Stimulated activated CD8-positive, alpha-beta memory T cell treated with anti-CD3 and anti-CD28 coated beads, Interleukin-12 subunit alpha, Interleukin-12 subunit beta, amount 100 ng/mL, for 24 hours (primary cell): ENCODE results near the gene MEI1.
"Not testable (repeated sequence)": the region's sequence is repeated elsewhere in the genome, so short reads cannot be mapped to it uniquely, and the experiment has no call there.

ENCODE experiments used
- DNase-seq: peaks from one replicate; pipeline ENCODE4 v3.0.0-alpha.2; 2020; ENCODE audit errors: extremely low read depth

Gene MEI1

GRCh38 chr22:41699264-41700107 lies at the start of gene MEI1:
Gene MEI1, plus strand, starts transcription at chr22:41699503. Its CDS starts 36 bp downstream, at chr22:41699539.
- peak; percentile 75 for DNase-seq

GRCh38 chr22:41650229-41650628 lies 49.1 kb upstream of the MEI1 start:
- no peak for DNase-seq

- DNase-seq = no peak
Measured at GRCh38 chr22:41650821-41651220, 48.5 kb upstream of the MEI1 start.

- no peak for DNase-seq
Measured at GRCh38 chr22:41654322-41654721, 45.0 kb upstream of the MEI1 start.

GRCh38 chr22:41656556-41656955 lies 42.7 kb upstream of the MEI1 start:
- no peak for DNase-seq

GRCh38 chr22:41657709-41658108 lies 41.6 kb upstream of the MEI1 start:
- DNase-seq = no peak

GRCh38 chr22:41658869-41659268 lies 40.4 kb upstream of the MEI1 start:
- DNase-seq = no peak

GRCh38 chr22:41659941-41660340 lies 39.4 kb upstream of the MEI1 start:
- DNase-seq = no peak

GRCh38 chr22:41660416-41660815 lies 38.9 kb upstream of the MEI1 start:
- no peak for DNase-seq

GRCh38 chr22:41661088-41661487 lies 38.2 kb upstream of the MEI1 start:
- no peak for DNase-seq

GRCh38 chr22:41661713-41662112 lies 37.6 kb upstream of the MEI1 start:
- no peak for DNase-seq

GRCh38 chr22:41663594-41663993 lies 35.7 kb upstream of the MEI1 start:
- DNase-seq = not testable (repeated sequence)

GRCh38 chr22:41664490-41664889 lies 34.8 kb upstream of the MEI1 start:
- no peak for DNase-seq

- no peak for DNase-seq
Measured at GRCh38 chr22:41664951-41665350, 34.4 kb upstream of the MEI1 start.

- no peak for DNase-seq
Measured at GRCh38 chr22:41668971-41669911, 30.1 kb upstream of the MEI1 start.

GRCh38 chr22:41672096-41672495 lies 27.2 kb upstream of the MEI1 start:
- not testable (repeated sequence) for DNase-seq

- DNase-seq = no peak
Measured at GRCh38 chr22:41672780-41673509, 26.4 kb upstream of the MEI1 start.

- DNase-seq = no peak
Measured at GRCh38 chr22:41674846-41675340, 24.4 kb upstream of the MEI1 start.

- DNase-seq = no peak
Measured at GRCh38 chr22:41676134-41676533, 23.2 kb upstream of the MEI1 start.

GRCh38 chr22:41681616-41682015 lies 17.7 kb upstream of the MEI1 start:
- no peak for DNase-seq

- peak; percentile 54 for DNase-seq
Measured at GRCh38 chr22:41682033-41682807, 17.1 kb upstream of the MEI1 start.
